GM12892 (cell line): ENCODE results near the gene ADAT3.

Source experiments
- POLR2A ChIP-seq: IDR thresholded peaks from 2 replicates; pipeline ENCODE4 v1.6.1; 2011; ENCODE audit warnings: low read depth, low read length, control low read depth
- POLR2AphosphoS5 ChIP-seq: IDR thresholded peaks from 2 replicates; pipeline ENCODE4 v1.6.1; 2011; ENCODE audit warnings: low read depth, low read length, control low read depth

GRCh38 chr19:1889907-1890306 lies 15.3 kb upstream of the ADAT3 start:
- TF ChIP-seq POLR2AphosphoS5 (no peak), POLR2A (no peak)
